Sigmoid colon (tissue), 4 donors: ENCODE data around the gene TUBB.

ENCODE experiments used
- POLR2A ChIP-seq, 2 donors: fragments of 450-650 bp; IDR thresholded peaks; one replicate each; pipeline ENCODE4 v1.6.1; 2016; ENCODE audit warnings: antibody characterized with exemption in 2 of 2, mild to moderate bottlenecking in 2 of 2, moderate library complexity in 2 of 2
- POLR2AphosphoS5 ChIP-seq, 4 donors: sonication (generic); formaldehyde crosslinking; IDR thresholded peaks; one replicate each; pipeline ENCODE4 v1.6.1; 2017; ENCODE audit warnings: antibody characterized with exemption in 4 of 4
- TF ChIP-seq, protein P1 (sequence below), 4 experiments: fragments of 450-650 bp in 3 of 4; fragments of 200-600 bp in 1 of 4; IDR thresholded peaks; one replicate each; pipeline ENCODE4 v1.5.1; 2016 to 2019; ENCODE audit warnings: antibody characterized with exemption in 4 of 4, mild to moderate bottlenecking in 3 of 4, moderate library complexity in 2 of 4

DNA sequence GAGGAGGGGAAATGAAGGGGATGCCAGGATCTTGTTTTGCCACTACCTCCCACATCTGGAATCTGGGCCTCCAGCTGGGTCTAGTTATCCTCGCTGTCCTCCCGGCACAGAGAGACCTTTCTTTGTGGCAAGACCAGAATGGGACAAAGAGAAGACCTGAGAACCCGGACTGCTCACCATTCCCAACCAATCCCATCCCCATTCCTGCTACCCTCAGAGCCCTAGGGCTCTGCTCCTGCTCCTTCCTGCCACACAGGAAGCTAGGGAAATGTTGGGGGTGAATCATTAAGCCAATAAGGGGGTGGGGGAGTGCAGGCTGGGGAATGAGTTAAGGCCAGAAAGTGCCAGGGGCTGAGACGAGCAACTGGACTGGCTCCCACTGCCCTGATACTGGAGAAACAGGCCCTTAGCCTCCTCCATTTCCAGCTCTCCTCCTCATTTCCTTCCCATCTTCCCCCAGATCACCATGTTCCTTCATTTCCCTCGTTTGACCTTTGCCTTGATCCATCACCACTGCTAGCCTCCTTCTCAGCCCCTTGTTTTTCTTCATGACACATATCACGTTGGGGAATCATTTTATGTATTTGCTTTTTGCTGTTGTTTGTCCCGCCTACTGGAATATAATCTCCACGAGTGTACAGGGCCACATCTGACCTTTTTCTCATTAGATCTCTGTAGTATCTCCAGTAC lies 28.8 kb downstream of the TUBB start:
- TF ChIP-seq, protein P1, sequence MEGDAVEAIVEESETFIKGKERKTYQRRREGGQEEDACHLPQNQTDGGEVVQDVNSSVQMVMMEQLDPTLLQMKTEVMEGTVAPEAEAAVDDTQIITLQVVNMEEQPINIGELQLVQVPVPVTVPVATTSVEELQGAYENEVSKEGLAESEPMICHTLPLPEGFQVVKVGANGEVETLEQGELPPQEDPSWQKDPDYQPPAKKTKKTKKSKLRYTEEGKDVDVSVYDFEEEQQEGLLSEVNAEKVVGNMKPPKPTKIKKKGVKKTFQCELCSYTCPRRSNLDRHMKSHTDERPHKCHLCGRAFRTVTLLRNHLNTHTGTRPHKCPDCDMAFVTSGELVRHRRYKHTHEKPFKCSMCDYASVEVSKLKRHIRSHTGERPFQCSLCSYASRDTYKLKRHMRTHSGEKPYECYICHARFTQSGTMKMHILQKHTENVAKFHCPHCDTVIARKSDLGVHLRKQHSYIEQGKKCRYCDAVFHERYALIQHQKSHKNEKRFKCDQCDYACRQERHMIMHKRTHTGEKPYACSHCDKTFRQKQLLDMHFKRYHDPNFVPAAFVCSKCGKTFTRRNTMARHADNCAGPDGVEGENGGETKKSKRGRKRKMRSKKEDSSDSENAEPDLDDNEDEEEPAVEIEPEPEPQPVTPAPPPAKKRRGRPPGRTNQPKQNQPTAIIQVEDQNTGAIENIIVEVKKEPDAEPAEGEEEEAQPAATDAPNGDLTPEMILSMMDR (IDR thresholded peaks at IDR 0.05) = no peak
- TF ChIP-seq POLR2AphosphoS5 (IDR thresholded peaks at IDR 0.05) = no peak
- TF ChIP-seq POLR2A (IDR thresholded peaks at IDR 0.05) = no peak
